Upper lobe of right lung (tissue), 1 donor: ENCODE results near the gene CLEC20A. TPM values are rescaled to one million over a fixed set of nuclear protein-coding genes. Genes with fewer than 3 reads are reported as not detected.

ENCODE experiments used
- ATAC-seq: fragments of 200-7000 bp; cut with Tn5 transposase; one replicate; pipeline ENCODE4 v1.9.1; 2020; ENCODE audit warnings: mild to moderate bottlenecking, moderate library complexity
- DNase-seq: peaks from one replicate; pipeline ENCODE4 v3.0.0-alpha.2; 2020
- H3K27ac ChIP-seq: fragments of 200-600 bp; one replicate; pipeline ENCODE4 v1.8.0; 2022
- H3K27me3 ChIP-seq: fragments of 200-600 bp; one replicate; pipeline ENCODE4 v1.8.0; 2022; ENCODE audit warnings: mild to moderate bottlenecking
- H3K36me3 ChIP-seq: fragments of 200-600 bp; one replicate; pipeline ENCODE4 v1.8.0; 2022
- H3K4me1 ChIP-seq: fragments of 200-600 bp; one replicate; pipeline ENCODE4 v1.8.0; 2022
- H3K4me3 ChIP-seq: fragments of 200-600 bp; one replicate; pipeline ENCODE4 v1.8.0; 2022; ENCODE audit warnings: mild to moderate bottlenecking
- H3K9me3 ChIP-seq: fragments of 200-600 bp; one replicate; pipeline ENCODE4 v1.8.0; 2022
- intact Hi-C: fragments of 100-400 bp; cut with DNase I; formaldehyde crosslinking; loops from one replicate; pipeline ENCODE4 v1.11.0; 2022
- total RNA-seq: library from RNA; stranded (reverse); fragmentation: NEBNext Ultra II Directional; extraction: Animal tissue kit (Norgen Biotek cat#: 25700); gene quantifications from one replicate; pipeline ENCODE4 v1.2.1, GENCODE V29; 2021
- TF ChIP-seq, protein P1 (sequence below): fragments of 200-600 bp; IDR thresholded peaks from one replicate; pipeline ENCODE4 v1.8.0; 2022; ENCODE audit warnings: antibody characterized with exemption
- donor health status: DM: no; HTN: yes; CAD: no; lungs with severe emphysema.

The CLEC20A gene
- total RNA-seq, 1 donor from 2014 or later: not detected

DNA sequence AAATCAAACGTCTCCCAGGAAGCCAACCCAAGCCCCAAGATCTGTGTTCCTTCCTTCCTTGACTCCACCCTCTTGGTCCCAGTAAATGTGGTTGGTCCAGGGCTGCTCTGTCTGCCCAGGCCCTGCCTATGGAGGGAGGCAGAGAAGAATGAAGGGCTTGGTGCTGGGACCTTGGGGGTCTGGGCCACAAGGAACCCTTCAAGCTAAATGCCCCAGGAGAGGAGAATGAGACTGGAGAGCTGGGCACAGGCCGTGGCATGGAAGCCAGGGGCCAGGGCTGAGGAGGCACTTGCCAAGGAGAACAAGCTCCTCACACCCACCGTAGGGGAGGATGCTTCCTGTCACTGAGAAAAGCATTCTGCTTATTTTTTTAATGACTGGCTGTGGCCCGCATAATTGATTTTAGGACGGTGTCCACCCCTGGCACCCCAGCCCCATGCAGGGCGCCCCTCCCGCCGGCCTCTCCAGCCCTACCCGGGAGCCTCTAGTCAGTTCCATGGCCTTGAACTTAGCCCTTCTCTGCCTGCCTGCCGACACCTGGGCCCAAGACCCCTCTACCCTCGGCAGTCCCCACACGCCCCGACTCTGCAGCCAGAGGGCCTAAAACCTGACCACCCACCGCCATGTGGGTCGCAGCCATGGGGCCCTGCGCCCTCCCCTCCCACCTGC is 889 bp downstream of the CLEC20A start:
- no peak for ATAC-seq

DNA sequence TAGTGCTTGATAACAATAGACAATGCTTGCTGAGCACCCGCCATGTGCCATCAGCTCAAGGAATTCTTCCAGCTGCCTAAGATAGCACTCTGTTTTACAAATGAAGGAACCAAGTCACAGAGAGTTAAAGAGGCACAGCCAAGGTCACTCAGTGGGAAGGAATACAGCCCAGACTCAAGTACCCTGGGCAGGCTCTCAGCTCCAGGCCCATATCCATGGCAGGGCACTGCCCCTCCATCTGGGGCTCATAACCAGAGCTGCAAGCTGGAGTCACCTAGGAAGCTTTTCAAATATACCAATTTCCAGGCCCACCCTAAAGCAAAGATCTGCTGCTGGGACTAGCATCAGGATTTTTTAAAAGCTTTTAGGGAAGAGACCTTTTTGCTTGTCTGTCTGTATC is 1.6 kb downstream of the CLEC20A start:
- Histone ChIP-seq H3K9me3 (no peaks in the 10 kb centered on the region), H3K4me3 (no peak overlapping the region), H3K36me3 (no peaks in the 10 kb centered on the region), H3K4me1 (no peaks in the 10 kb centered on the region), H3K27me3 (no peaks in the 10 kb centered on the region), H3K27ac (no peak overlapping the region)
- intact Hi-C loops: no loop called here
- no peak for ATAC-seq
- no peak for DNase-seq
- TF ChIP-seq, protein P1, sequence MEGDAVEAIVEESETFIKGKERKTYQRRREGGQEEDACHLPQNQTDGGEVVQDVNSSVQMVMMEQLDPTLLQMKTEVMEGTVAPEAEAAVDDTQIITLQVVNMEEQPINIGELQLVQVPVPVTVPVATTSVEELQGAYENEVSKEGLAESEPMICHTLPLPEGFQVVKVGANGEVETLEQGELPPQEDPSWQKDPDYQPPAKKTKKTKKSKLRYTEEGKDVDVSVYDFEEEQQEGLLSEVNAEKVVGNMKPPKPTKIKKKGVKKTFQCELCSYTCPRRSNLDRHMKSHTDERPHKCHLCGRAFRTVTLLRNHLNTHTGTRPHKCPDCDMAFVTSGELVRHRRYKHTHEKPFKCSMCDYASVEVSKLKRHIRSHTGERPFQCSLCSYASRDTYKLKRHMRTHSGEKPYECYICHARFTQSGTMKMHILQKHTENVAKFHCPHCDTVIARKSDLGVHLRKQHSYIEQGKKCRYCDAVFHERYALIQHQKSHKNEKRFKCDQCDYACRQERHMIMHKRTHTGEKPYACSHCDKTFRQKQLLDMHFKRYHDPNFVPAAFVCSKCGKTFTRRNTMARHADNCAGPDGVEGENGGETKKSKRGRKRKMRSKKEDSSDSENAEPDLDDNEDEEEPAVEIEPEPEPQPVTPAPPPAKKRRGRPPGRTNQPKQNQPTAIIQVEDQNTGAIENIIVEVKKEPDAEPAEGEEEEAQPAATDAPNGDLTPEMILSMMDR: no peak

More for the DNA sequence above, 889 bp downstream of the CLEC20A start:
- Histone ChIP-seq H3K27me3 (no peaks in the 10 kb centered on the region), H3K4me3 (no peak overlapping the region), H3K4me1 (no peaks in the 10 kb centered on the region), H3K9me3 (no peaks in the 10 kb centered on the region), H3K27ac (no peak overlapping the region), H3K36me3 (no peaks in the 10 kb centered on the region)
- intact Hi-C loops: no loop called here
- DNase-seq: no peak
- TF ChIP-seq, protein P1: no peak

DNA sequence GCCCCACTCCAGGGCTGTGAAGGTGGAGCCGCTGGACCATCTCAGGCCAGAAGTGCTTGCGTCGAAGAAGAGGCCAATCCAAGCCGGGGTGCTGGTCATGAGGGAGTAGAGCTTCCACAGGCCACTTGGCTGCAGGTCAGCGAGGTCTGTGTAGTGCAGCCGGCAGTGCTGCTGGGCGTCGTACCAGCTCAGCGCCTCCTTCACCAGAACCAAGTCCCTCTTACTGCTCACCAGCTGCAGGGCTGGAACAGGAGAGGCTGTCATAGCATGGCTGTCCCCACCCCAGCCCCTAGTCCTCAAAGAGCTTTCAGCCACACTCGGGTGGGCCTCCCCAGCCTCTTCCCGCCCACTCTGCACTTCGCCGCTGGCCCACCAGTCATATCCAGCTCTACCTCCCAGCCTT is 2.2 kb downstream of the CLEC20A start:
- DNase-seq (no peak), ATAC-seq (no peak)
- H3K9me3 ChIP-seq: no peaks in the 10 kb centered on the region
- TF ChIP-seq, protein P1: no peak
- no peak overlapping the region for H3K4me3 ChIP-seq
- intact Hi-C loops: no loop called here
- no peaks in the 10 kb centered on the region for H3K36me3 ChIP-seq
- no peaks in the 10 kb centered on the region for H3K27me3 ChIP-seq
- H3K4me1 ChIP-seq: no peaks in the 10 kb centered on the region
- no peak overlapping the region for H3K27ac ChIP-seq

DNA sequence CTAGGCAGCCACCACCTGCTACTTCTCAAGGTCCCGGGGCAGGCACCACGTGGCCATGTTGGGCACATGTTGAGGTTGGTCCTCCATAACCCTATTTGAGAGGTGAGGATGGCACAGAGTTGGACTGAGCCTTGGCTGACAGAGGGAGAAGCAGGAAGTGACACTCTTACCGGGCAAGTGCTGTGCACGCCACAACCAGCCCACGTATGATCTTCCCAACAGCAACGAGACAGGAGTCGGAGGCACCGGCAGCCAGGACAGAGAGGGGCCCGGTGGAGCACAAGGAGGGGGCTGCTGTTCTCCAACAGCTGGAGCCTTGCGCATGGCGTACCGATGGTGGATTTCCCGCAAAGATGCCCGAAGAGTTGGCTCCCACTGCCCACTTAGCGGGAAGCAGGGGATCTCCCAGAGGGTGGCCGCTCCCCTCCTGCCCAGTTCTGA is 3.4 kb downstream of the CLEC20A start:
- no peaks in the 10 kb centered on the region for H3K27me3 ChIP-seq
- TF ChIP-seq, protein P1: no peak
- ATAC-seq (no peak), DNase-seq (no peak)
- H3K27ac ChIP-seq: no peak overlapping the region
- H3K4me1 ChIP-seq: no peaks in the 10 kb centered on the region
- no peaks in the 10 kb centered on the region for H3K36me3 ChIP-seq
- H3K9me3 ChIP-seq: no peaks in the 10 kb centered on the region
- no peak overlapping the region for H3K4me3 ChIP-seq
- intact Hi-C loops: no loop called here

DNA sequence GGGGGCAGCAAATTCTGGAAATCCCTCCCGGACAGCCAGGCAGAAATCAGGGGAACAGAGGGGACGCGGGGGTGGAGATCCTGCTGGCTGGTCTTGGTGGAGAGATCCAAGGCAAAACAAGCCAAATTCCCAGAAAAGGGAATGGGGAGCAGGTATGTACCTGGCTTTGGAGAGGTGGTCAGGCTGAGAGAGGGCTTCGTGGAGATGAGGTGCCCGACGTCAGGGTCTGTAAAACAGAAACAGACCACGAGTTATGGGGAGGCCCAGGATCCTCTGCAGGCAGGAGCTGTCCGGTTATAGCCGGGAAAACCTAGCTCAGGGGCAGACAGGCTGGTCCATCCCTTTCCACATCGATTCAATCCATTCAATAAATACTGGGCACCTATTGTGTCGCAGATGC is 4.4 kb downstream of the CLEC20A start:
- Histone ChIP-seq H3K4me3 (no peak overlapping the region), H3K9me3 (no peaks in the 10 kb centered on the region), H3K4me1 (no peaks in the 10 kb centered on the region), H3K36me3 (no peaks in the 10 kb centered on the region), H3K27ac (no peak overlapping the region), H3K27me3 (no peaks in the 10 kb centered on the region)
- intact Hi-C loops: no loop called here
- ATAC-seq (no peak), DNase-seq (no peak)
- TF ChIP-seq, protein P1: no peak

DNA sequence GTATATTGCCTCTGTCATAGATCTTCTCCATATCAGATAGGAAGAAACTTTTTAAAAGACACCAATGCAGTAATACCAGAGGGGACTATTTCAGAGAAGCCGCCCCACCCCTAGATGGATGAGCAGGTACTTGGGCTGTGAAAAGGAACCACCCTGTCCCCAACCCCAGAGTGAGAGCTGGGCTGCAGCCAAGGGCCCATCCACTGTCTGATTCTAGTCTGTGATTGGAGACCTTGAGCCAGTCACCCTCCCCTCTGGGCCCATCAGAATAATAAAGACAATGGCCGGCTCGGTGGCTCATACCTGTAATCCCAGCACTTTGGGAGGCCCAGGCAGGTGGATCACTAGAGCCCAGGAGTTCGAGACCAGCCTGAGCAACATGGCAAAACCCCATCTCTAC is 5.0 kb downstream of the CLEC20A start:
- Histone ChIP-seq H3K9me3 (no peaks in the 10 kb centered on the region), H3K4me3 (no peak overlapping the region), H3K27ac (no peak overlapping the region), H3K4me1 (peaks cover 4% of the 10 kb centered on the region), H3K36me3 (no peaks in the 10 kb centered on the region), H3K27me3 (no peaks in the 10 kb centered on the region)
- intact Hi-C loops: no loop called here
- TF ChIP-seq, protein P1: no peak
- DNase-seq (no peak), ATAC-seq (no peak)
